GM18951 (cell line): ENCODE results near the gene EVI5.
"Not testable (repeated sequence)": the region's sequence is repeated elsewhere in the genome, so short reads cannot be mapped to it uniquely, and the experiment has no call there.

ENCODE experiments used
- POLR2A ChIP-seq: IDR thresholded peaks from 4 replicates; pipeline ENCODE4 v1.6.1; 2011; ENCODE audit warnings: mild to moderate bottlenecking; ENCODE audit not compliant: insufficient read length, insufficient read depth; ENCODE audit errors: extremely low read depth
- in situ Hi-C: fragments of 300-500 bp; cut with MboI; formaldehyde crosslinking; loops from one replicate; pipeline ENCODE4 v1.12.0; 2022; ENCODE audit warnings: low sequenced_read_pairs, mixed read lengths, inconsistent platforms; ENCODE audit not compliant: unreplicated experiment

EVI5 gene

DNA sequence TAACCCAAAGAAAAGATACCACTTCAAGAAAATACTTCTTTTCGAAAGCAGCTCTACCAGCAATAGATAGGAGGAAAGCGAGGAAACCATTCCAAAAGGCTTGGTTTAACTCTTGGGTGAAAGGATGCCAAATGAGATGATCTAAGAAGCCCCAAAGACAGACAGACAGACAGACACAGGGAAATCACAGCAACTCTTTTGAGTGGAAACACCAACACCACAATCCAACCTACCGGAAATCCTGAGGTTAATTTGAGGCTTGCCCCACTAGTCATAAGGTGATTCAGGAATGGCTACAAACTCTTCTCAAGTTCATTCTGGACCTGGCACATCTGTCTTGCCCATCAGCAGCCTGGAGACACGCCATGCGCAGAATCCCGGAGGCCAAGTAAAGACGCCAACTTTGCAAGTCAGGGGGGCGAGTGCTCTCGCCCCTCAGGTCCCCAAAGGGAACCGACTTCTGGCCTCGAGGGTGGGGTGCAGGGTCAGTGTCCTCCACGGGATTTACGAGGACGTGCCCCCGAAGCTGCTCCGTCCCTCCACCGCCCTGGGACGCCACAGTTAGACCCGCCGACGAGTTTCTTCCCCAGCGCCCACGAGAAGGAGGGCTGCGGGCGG is 778 bp downstream of the EVI5 start:
- no peak for TF ChIP-seq POLR2A
- in situ Hi-C loops: no loop called here

GRCh38 chr1:92783550-92783949 is 1.4 kb downstream of the EVI5 start:
- in situ Hi-C loops: not testable (repeated sequence)

- no peak for TF ChIP-seq POLR2A
- in situ Hi-C loops: no loop called here
Observed at GRCh38 chr1:92778376-92778775, 6.5 kb downstream of the EVI5 start.

GRCh38 chr1:92774407-92774806 is 10.5 kb downstream of the EVI5 start:
- TF ChIP-seq POLR2A: no peak
- in situ Hi-C loops: no loop called here

- in situ Hi-C loops: not testable (repeated sequence)
Observed at GRCh38 chr1:92773749-92774148, 11.2 kb downstream of the EVI5 start.

DNA sequence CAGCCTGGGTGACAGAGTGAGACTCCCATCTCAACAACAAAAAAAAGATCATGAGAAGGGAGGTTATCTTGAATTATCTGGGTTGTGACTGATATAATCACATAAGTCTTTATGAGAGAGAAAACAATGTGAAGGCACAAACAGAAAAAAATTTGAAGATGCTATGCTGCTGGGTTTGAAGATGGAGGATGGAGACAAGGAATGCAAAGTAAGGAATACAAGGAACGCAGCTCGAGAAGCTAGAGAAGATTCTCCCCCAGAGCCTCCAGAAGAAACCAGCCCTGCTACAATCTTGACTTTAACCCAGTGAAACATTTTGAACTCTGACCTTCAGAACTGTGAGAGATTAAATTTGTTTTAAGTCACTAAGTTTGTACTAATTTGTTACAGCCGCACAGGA is 15.1 kb downstream of the EVI5 start:
- in situ Hi-C loops: no loop called here
- no peak for TF ChIP-seq POLR2A

- in situ Hi-C loops: no loop called here
- TF ChIP-seq POLR2A: no peak
Observed at GRCh38 chr1:92768915-92769314, 16.0 kb downstream of the EVI5 start.

GRCh38 chr1:92768296-92768695 is 16.6 kb downstream of the EVI5 start:
- no peak for TF ChIP-seq POLR2A
- in situ Hi-C loops: no loop called here

- in situ Hi-C loops: no loop called here
- no peak for TF ChIP-seq POLR2A
Observed at GRCh38 chr1:92764116-92764515, 20.8 kb downstream of the EVI5 start.

DNA sequence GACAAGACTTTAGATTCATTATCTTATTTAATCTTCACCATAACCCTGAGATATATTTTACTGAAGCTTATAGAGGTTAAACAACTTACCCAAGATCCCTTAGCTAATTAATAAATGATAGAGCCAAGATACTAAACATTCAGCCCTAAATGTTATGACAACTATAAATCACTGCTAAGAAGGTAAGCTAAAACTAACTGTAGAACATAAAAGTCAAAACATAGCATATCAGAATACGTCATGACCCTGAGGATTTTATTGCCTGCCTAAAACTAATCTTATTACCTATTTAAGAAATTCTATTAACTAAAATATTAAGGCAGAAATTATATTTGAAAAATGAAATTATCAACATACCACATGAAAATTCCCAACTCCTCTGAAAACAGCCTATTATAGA is 22.6 kb downstream of the EVI5 start:
- in situ Hi-C loops: no loop called here
- TF ChIP-seq POLR2A: no peak

DNA sequence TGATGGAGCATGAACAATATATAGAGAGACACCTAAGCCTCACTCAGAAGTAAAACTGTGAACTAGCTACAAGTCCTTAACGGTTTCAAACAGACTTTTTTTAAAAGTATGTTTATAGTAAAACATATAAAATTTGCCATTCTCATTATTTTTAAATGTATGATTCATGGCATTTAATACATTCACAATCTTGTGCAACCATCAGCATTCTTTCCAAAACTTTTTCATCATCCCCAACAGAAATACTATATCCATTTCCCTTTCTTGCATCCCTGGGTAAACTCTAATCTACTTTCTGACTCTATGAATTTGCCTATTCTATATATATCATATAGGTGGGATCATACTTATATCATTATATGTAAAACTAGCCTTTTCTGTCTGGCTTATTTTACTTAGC is 25.5 kb downstream of the EVI5 start:
- in situ Hi-C loops: no loop called here
- TF ChIP-seq POLR2A: no peak

DNA sequence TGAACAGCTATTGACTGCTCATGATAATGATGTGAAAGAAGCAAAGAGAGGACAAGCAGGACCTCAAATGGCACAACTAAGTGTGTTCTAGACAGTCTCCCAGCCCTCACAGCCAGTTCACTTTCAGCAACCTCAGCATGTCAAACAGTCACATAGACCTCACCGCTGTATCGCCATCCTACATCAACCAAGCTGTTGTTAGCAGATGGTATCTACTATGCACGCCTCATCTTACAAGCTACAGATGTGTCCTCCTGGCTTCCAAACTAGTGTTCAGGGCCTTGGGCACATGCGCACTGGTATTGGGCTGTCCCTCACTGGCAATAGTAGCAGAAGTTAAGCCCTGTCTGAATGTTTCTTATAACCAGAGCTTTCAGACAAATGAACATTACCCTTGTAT is 28.4 kb downstream of the EVI5 start:
- TF ChIP-seq POLR2A: no peak
- in situ Hi-C loops: no loop called here

GRCh38 chr1:92755541-92756461 is 29.1 kb downstream of the EVI5 start:
- TF ChIP-seq POLR2A: no peak
- in situ Hi-C loops: no loop called here

DNA sequence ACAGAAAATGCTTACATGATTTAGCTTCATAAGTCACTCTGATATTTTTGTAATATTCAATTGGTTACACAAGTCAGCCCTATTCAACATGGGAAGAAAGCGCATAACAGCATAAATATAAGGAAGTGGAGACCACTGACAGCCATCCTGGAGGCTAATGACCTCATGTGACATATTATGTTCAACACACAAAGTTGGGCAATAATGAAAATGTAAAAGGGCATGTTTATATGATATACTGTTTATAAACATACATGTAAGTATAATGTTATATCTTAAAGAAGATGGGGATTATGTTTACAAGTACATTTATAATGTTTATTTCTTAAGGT is 30.2 kb downstream of the EVI5 start:
- in situ Hi-C loops: no loop called here
- TF ChIP-seq POLR2A: no peak
